Measurements from ENCODE around the gene LRTM2. TPM values are rescaled to one million over a fixed set of nuclear protein-coding genes. Genes with fewer than 3 reads are reported as not detected.

Gene LRTM2
- polyA plus RNA-seq, 10 donors = 0.08 to 0.63 (median 0.27) TPM; not detected in 1

GRCh38 chr12:1840981-1841425 lies 20.6 kb downstream of the LRTM2 start:
- DNase-seq = no peak

GRCh38 chr12:1841586-1842182 lies 21.3 kb downstream of the LRTM2 start:
- DNase-seq = no peak

- no peak for DNase-seq
Measured at GRCh38 chr12:1842183-1842904, 22.0 kb downstream of the LRTM2 start.

- no peak for DNase-seq
Measured at GRCh38 chr12:1842905-1843640, 22.7 kb downstream of the LRTM2 start.

- DNase-seq = no peak
Measured at GRCh38 chr12:1843641-1844005, 23.3 kb downstream of the LRTM2 start.

GRCh38 chr12:1844223-1844622 lies 23.9 kb downstream of the LRTM2 start:
- no peak for DNase-seq

- no peak for DNase-seq
Measured at GRCh38 chr12:1844661-1845409, 24.5 kb downstream of the LRTM2 start.

- DNase-seq = no peak
Measured at GRCh38 chr12:1845427-1845826, 25.1 kb downstream of the LRTM2 start.

GRCh38 chr12:1845886-1846285 lies 25.5 kb downstream of the LRTM2 start:
- no peak for DNase-seq

- DNase-seq = no peak
Measured at GRCh38 chr12:1846421-1847405, 26.3 kb downstream of the LRTM2 start.

- DNase-seq = no peak
Measured at GRCh38 chr12:1847411-1847810, 27.0 kb downstream of the LRTM2 start.

GRCh38 chr12:1848146-1848545 lies 27.8 kb downstream of the LRTM2 start:
- DNase-seq = no peak

GRCh38 chr12:1848745-1849144 lies 28.4 kb downstream of the LRTM2 start:
- no peak for DNase-seq

GRCh38 chr12:1851151-1851701 lies 30.9 kb downstream of the LRTM2 start:
- peak in 1 of 3 donors; percentile 81 for DNase-seq

GRCh38 chr12:1852076-1852475 lies 31.7 kb downstream of the LRTM2 start:
- no peak for DNase-seq

GRCh38 chr12:1853716-1854115 lies 33.4 kb downstream of the LRTM2 start:
- no peak for DNase-seq

- DNase-seq = peak in 1 of 3 donors; percentile 9
Measured at GRCh38 chr12:1855241-1855640, 34.9 kb downstream of the LRTM2 start.

- no peak for DNase-seq
Measured at GRCh38 chr12:1857086-1857485, 36.7 kb downstream of the LRTM2 start.

GRCh38 chr12:1857821-1858220 lies 37.5 kb downstream of the LRTM2 start:
- DNase-seq = no peak

GRCh38 chr12:1858456-1858855 lies 38.1 kb downstream of the LRTM2 start:
- DNase-seq = no peak

GRCh38 chr12:1859643-1860042 lies 39.3 kb downstream of the LRTM2 start:
- DNase-seq = no peak
